H1 (cell line): ENCODE data around the gene ANGPTL4. TPM values are rescaled to one million over a fixed set of nuclear protein-coding genes. Genes with fewer than 3 reads are reported as not detected.

Experiments
- CTCF ChIA-PET: fragments of 300-600 bp; sonication (Branson Sonifier 250); formaldehyde crosslinking; loops from one replicate; lab custom pipeline; 2021; ENCODE audit not compliant: partially characterized antibody; lab: Charles Lee
- POLR2A ChIA-PET: fragments of 300-600 bp; sonication (Branson Sonifier 250); formaldehyde crosslinking; loops from one replicate; lab custom pipeline; 2021; ENCODE audit warnings: inconsistent platforms; ENCODE audit not compliant: partially characterized antibody; lab: Charles Lee
- DNase-seq, 2 experiments: peaks; one replicate each; pipeline versions ENCODE4 v3.0.0 to v3.0.0-alpha.2; 2010 to 2022; ENCODE audit warnings: low spot score in 2 of 2, low read depth in 1 of 2, mixed read lengths in 1 of 2
- FAIRE-seq: peaks from 2 replicates; lab custom pipeline; 2011; peaks lifted over from hg19 to GRCh38; lab: Jason Lieb, UNC
- H2AFZ ChIP-seq: 2 replicates; pipeline ENCODE4 v1.8.1; 2012; ENCODE audit warnings: low read length, inconsistent platforms
- H2AK5ac ChIP-seq: 2 replicates; pipeline ENCODE4 v1.6.1; 2013; ENCODE audit warnings: low read depth, low read length
- H2BK120ac ChIP-seq: replicated peaks from 2 replicates; pipeline ENCODE3; 2013; ENCODE audit warnings: low read depth, low read length, inconsistent platforms
- H2BK12ac ChIP-seq: 2 replicates; pipeline ENCODE4 v1.6.1; 2013; ENCODE audit warnings: low read depth, low read length
- H2BK15ac ChIP-seq: 2 replicates; pipeline ENCODE4 v1.6.1; 2013; ENCODE audit warnings: low read length
- H2BK20ac ChIP-seq: 2 replicates; pipeline ENCODE4 v1.6.1; 2013; ENCODE audit warnings: low read length
- H2BK5ac ChIP-seq: 2 replicates; pipeline ENCODE4 v1.6.1; 2013; ENCODE audit warnings: low read depth, low read length
- H3K14ac ChIP-seq: 2 replicates; pipeline ENCODE4 v1.6.1; 2013; ENCODE audit warnings: inconsistent platforms; ENCODE audit not compliant: insufficient read length
- H3K18ac ChIP-seq: 2 replicates; pipeline ENCODE4 v1.6.1; 2013; ENCODE audit warnings: low read length; ENCODE audit errors: extremely low read depth
- H3K23ac ChIP-seq: 2 replicates; pipeline ENCODE4 v1.6.1; 2013; ENCODE audit warnings: inconsistent platforms; ENCODE audit not compliant: insufficient read length
- H3K23me2 ChIP-seq: 2 replicates; pipeline ENCODE4 v1.6.1; 2013; ENCODE audit warnings: low read depth, low read length
- H3K27ac ChIP-seq: 2 replicates; pipeline ENCODE4 v1.6.1; 2011; ENCODE audit warnings: low read depth, low read length, inconsistent platforms
- H3K27me3 ChIP-seq, 4 experiments: replicated peaks in 1 of 4; 1 replicate in 1 of 4; 2 replicates in 3 of 4; pipeline versions ENCODE4 v1.6.1 to v1.8.1; 2011 to 2013; ENCODE audit warnings: low read length in 3 of 4, mild to moderate bottlenecking in 3 of 4, inconsistent platforms in 2 of 4, mixed read lengths in 2 of 4, moderate library complexity in 1 of 4; ENCODE audit not compliant: control insufficient read depth in 3 of 4, insufficient read depth in 3 of 4; ENCODE audit errors: extremely low read depth in 1 of 4
- H3K36me3 ChIP-seq, 4 experiments: 2 replicates each; pipeline versions ENCODE4 v1.6.1 to v1.8.1; 2011 to 2013; ENCODE audit warnings: mild to moderate bottlenecking in 4 of 4, low read length in 3 of 4, moderate library complexity in 2 of 4, control low read depth in 1 of 4, inconsistent platforms in 1 of 4; ENCODE audit not compliant: insufficient read depth in 4 of 4, control insufficient read depth in 2 of 4
- H3K4ac ChIP-seq: replicated peaks from 2 replicates; pipeline ENCODE3; 2013; ENCODE audit warnings: low read length, low read depth, mixed read lengths, inconsistent platforms; ENCODE audit not compliant: insufficient read length
- H3K4me1 ChIP-seq, 4 experiments: replicated peaks in 1 of 4; 1 replicate in 1 of 4; 2 replicates in 3 of 4; pipeline versions ENCODE4 v1.6.1 to v1.8.1; 2011 to 2013; ENCODE audit warnings: low read length in 3 of 4, inconsistent platforms in 2 of 4, mixed read lengths in 1 of 4; ENCODE audit not compliant: insufficient read depth in 4 of 4, control insufficient read depth in 3 of 4
- H3K4me2 ChIP-seq, 2 experiments: 2 replicates each; pipeline versions ENCODE4 v1.6.1 to v1.8.1; 2011 to 2013; ENCODE audit warnings: low read depth in 2 of 2, low read length in 2 of 2, control low read depth in 1 of 2, inconsistent platforms in 1 of 2, mild to moderate bottlenecking in 1 of 2; ENCODE audit not compliant: insufficient read depth in 1 of 2
- H3K4me3 ChIP-seq, 4 experiments: fragments of 200-600, 300-600 bp in 1 of 4; sonication (generic), shearing (Covaris generic), sonication (Bioruptor Twin) in 1 of 4; 2 replicates each; pipeline versions ENCODE4 v1.5.1 to v1.8.1; 2011 to 2016; ENCODE audit warnings: low read length in 4 of 4, low read depth in 3 of 4, control low read depth in 2 of 4, inconsistent platforms in 2 of 4, mild to moderate bottlenecking in 2 of 4, mixed read lengths in 1 of 4, moderate library complexity in 1 of 4; ENCODE audit not compliant: insufficient read depth in 2 of 4; ENCODE audit errors: extremely low read depth in 1 of 4
- H3K56ac ChIP-seq: replicated peaks from 2 replicates; pipeline ENCODE3; 2013; ENCODE audit warnings: low read depth, mild to moderate bottlenecking, mixed read lengths, low read length, inconsistent platforms; ENCODE audit not compliant: insufficient read length
- H3K79me1 ChIP-seq: 2 replicates; pipeline ENCODE4 v1.6.1; 2013; ENCODE audit warnings: low read depth, low read length, control low read depth
- H3K79me2 ChIP-seq, 2 experiments: 2 replicates each; pipeline versions ENCODE4 v1.6.1 to v1.8.1; 2012 to 2013; ENCODE audit warnings: low read length in 2 of 2, mild to moderate bottlenecking in 2 of 2, inconsistent platforms in 1 of 2; ENCODE audit not compliant: insufficient read depth in 2 of 2, control insufficient read depth in 1 of 2
- H3K9ac ChIP-seq, 4 experiments: replicated peaks in 1 of 4; 1 replicate in 1 of 4; 2 replicates in 3 of 4; pipeline versions ENCODE4 v1.6.1 to v1.8.1; 2011 to 2013; ENCODE audit warnings: low read depth in 3 of 4, low read length in 3 of 4, control low read depth in 2 of 4, mild to moderate bottlenecking in 2 of 4, moderate library complexity in 2 of 4, inconsistent platforms in 1 of 4; ENCODE audit errors: extremely low read depth in 1 of 4
- H3K9me3 ChIP-seq, 2 experiments: 2 replicates each; pipeline versions ENCODE4 v1.6.1 to v1.8.1; 2012 to 2013; ENCODE audit warnings: mild to moderate bottlenecking in 2 of 2, moderate library complexity in 2 of 2, control low read depth in 1 of 2, inconsistent platforms in 1 of 2, low read depth in 1 of 2, low read length in 1 of 2, mixed read lengths in 1 of 2; ENCODE audit not compliant: insufficient read depth in 2 of 2
- H4K20me1 ChIP-seq, 2 experiments: replicated peaks in 1 of 2; 2 replicates each; pipeline versions ENCODE3 to v1.8.1; 2011 to 2013; ENCODE audit warnings: inconsistent platforms in 2 of 2, low read length in 2 of 2, mild to moderate bottlenecking in 1 of 2; ENCODE audit not compliant: insufficient read depth in 2 of 2, control insufficient read depth in 1 of 2
- H4K5ac ChIP-seq: 2 replicates; pipeline ENCODE4 v1.6.1; 2013; ENCODE audit warnings: low read length, low read depth, mixed read lengths, inconsistent platforms; ENCODE audit not compliant: insufficient read length
- H4K8ac ChIP-seq: 2 replicates; pipeline ENCODE4 v1.8.0; 2013; ENCODE audit warnings: mild to moderate bottlenecking, moderate library complexity, low read length, inconsistent platforms; ENCODE audit not compliant: insufficient read depth; ENCODE audit errors: extremely low read depth
- H4K91ac ChIP-seq: replicated peaks from 2 replicates; pipeline ENCODE3; 2013; ENCODE audit warnings: low read length, mixed read lengths, inconsistent platforms; ENCODE audit not compliant: insufficient read length
- CBX5 ChIP-seq: fragments of 300-800, 300-1000 bp; sonication (generic); IDR thresholded peaks from 2 replicates; pipeline ENCODE4 v1.7.1; 2016; ENCODE audit warnings: antibody characterized with exemption, low read length, low read depth
- EZH2 ChIP-seq: fragments of 200-600 bp; sonication (generic); IDR thresholded peaks from 2 replicates; pipeline ENCODE4 v1.7.1; 2012; ENCODE audit warnings: low read depth, mild to moderate bottlenecking, moderate library complexity, low read length, inconsistent platforms; ENCODE audit not compliant: severe bottlenecking
- GTF2F1 ChIP-seq: IDR thresholded peaks from 2 replicates; pipeline ENCODE4 v1.6.1; 2012; ENCODE audit warnings: low read depth, low read length, improper control_type of control experiment, borderline replicate concordance
- HDAC6 ChIP-seq: IDR thresholded peaks from one replicate; pipeline ENCODE4 v1.7.1; 2012; ENCODE audit warnings: low read depth, mild to moderate bottlenecking, inconsistent platforms, low read length, moderate library complexity
- NRF1 ChIP-seq: IDR thresholded peaks from 2 replicates; pipeline ENCODE4 v1.6.1; 2011; ENCODE audit warnings: mild to moderate bottlenecking, low read depth, low read length, improper control_type of control experiment
- RBBP5 ChIP-seq: IDR thresholded peaks from 2 replicates; pipeline ENCODE4 v1.7.1; 2012; ENCODE audit warnings: low read depth, mild to moderate bottlenecking, inconsistent platforms, low read length, moderate library complexity, borderline replicate concordance
- RNF2 ChIP-seq: fragments of 200-900, 300-1000 bp; sonication (generic); IDR thresholded peaks from 2 replicates; pipeline ENCODE4 v1.7.1; 2016; ENCODE audit warnings: borderline replicate concordance, low read depth, mild to moderate bottlenecking, antibody characterized with exemption, low read length; ENCODE audit not compliant: poor library complexity, severe bottlenecking; ENCODE audit errors: missing control alignments
- TAF7 ChIP-seq: optimal IDR thresholded peaks from 2 replicates; pipeline ENCODE3; 2011; ENCODE audit warnings: low read depth, mild to moderate bottlenecking, inconsistent platforms, low read length, moderate library complexity, borderline replicate concordance
- TBP ChIP-seq: IDR thresholded peaks from 2 replicates; pipeline ENCODE4 v1.6.1; 2011; ENCODE audit warnings: low read depth, low read length, improper control_type of control experiment
- WGBS, 2 experiments: shearing (Covaris generic) in 1 of 2; methylation state at CpG; one replicate each; pipeline versions ENCODE4 v1.1.6 to v1.1.7; 2013 to 2015; ENCODE audit warnings: low lambda C conversion rate in 2 of 2, mixed read lengths in 2 of 2, inconsistent platforms in 1 of 2, low coverage in 1 of 2, missing lambda C conversion rate in 1 of 2; ENCODE audit not compliant: insufficient replicate concordance in 2 of 2, insufficient coverage in 1 of 2, insufficient read length in 1 of 2; ENCODE audit errors: extremely low coverage in 1 of 2, missing lambda C conversion rate in 1 of 2; 5-methylcytosine and 5-hydroxymethylcytosine counted together
- polyA plus RNA-seq, 7 experiments: library from polyadenylated mRNA; depleted of rRNA in 3 of 7; stranded (reverse) in 5 of 7; unstranded in 2 of 7; fragments of >200 nt in 5 of 7; fragments of 200-250 nt in 2 of 7; gene quantifications; 1 replicate in 5 of 7; 2 replicates in 1 of 7; 4 replicates in 1 of 7; pipeline versions ENCODE4 v1.2.1 to v1.2.3, GENCODE V29; 2011 to 2013; ENCODE audit warnings: missing spikeins in 2 of 7, mixed read lengths in 2 of 7
- total RNA-seq: library from RNA; stranded (reverse); fragmentation: NEBNext Ultra II Directional; extraction: Animal tissue kit (Norgen Biotek cat#: 25700); gene quantifications from 2 replicates; pipeline ENCODE4 v1.2.1, GENCODE V29; 2021
- TF ChIP-seq, protein P1 (sequence below): IDR thresholded peaks from 2 replicates; pipeline ENCODE4 v1.6.1; 2011; ENCODE audit warnings: low read depth, mild to moderate bottlenecking, low read length; ENCODE audit not compliant: insufficient read depth

ANGPTL4 gene
- total and polyA plus RNA-seq, 2 of the 8 experiments (the other 6 are each of a cell fraction or from before 2014, with no cell fraction given), result 2.3 to 6.5 TPM

DNA sequence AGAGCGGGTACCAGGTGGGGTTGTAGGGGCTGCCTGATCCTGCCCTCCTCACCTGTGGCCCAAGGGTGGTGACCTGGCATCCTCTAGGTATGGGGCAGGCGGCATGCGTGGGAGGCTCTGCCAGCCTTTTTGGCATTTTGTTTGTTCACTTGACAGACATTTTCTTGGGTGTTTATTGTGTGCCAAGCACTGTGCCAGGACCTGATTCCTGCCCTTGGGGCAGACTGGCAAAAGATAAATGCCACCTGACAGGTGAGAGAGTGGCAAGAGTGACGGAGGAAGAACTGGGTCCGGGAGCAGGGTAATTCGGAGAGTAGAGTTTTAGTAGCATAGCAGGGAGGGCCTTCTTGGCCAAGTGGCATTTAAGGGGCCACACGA lies 32.2 kb downstream of the ANGPTL4 start:
- Histone ChIP-seq H3K4ac (no peak overlapping the region), H2BK5ac (no peak overlapping the region), H2BK20ac (no peak overlapping the region), H3K56ac (no peak overlapping the region), H3K27ac (no peak overlapping the region), H2AK5ac (no peak overlapping the region), H3K23me2 (no peaks in the 10 kb centered on the region), H3K4me3 (no peak overlapping the region), H4K8ac (no peak overlapping the region), H2BK12ac (no peak overlapping the region), H4K5ac (no peak overlapping the region), H3K9ac (no peak overlapping the region), H3K23ac (no peak overlapping the region), H3K36me3 (no peaks in the 10 kb centered on the region; a peak in 3 of 8 replicates), H4K91ac (no peak overlapping the region), H3K4me2 (no peak overlapping the region), H4K20me1 (peaks cover 8 to 36% of the 10 kb centered on the region in 2 experiments), H3K4me1 (peaks cover 0 to 6% (median 1%) of the 10 kb centered on the region in 4 experiments; a peak in 6 of 7 replicates), H3K14ac (no peak overlapping the region), H3K18ac (no peak overlapping the region), H3K79me1 (peaks cover 36% of the 10 kb centered on the region), H2AFZ (no peak overlapping the region), H2BK120ac (no peak overlapping the region), H2BK15ac (no peak overlapping the region), H3K9me3 (no peaks in the 10 kb centered on the region), H3K27me3 (no peaks in the 10 kb centered on the region), H3K79me2 (peaks cover 5 to 73% of the 10 kb centered on the region in 2 experiments)
- WGBS, 2 experiments, result 88% methylated on average over 7 of the region's 7 CpGs; no CpG with 5 or more reads in 1 of the 2 experiments
- CTCF ChIA-PET, result interaction anchor here (5.5 kb wide), 1 partner anchor 43 kb away, joined by 47 read pairs; no protein-coding TSS in a partner anchor
- TF ChIP-seq EZH2, result no peak
- TF ChIP-seq TAF7, result no peak
- TF ChIP-seq, protein P1, sequence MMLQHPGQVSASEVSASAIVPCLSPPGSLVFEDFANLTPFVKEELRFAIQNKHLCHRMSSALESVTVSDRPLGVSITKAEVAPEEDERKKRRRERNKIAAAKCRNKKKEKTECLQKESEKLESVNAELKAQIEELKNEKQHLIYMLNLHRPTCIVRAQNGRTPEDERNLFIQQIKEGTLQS, result no peak
- TF ChIP-seq CBX5, result no peak
- TF ChIP-seq RBBP5, result no peak
- no peak for TF ChIP-seq HDAC6
- no peak for TF ChIP-seq RNF2
- TF ChIP-seq NRF1, result no peak
- no peak for TF ChIP-seq TBP
- TF ChIP-seq GTF2F1, result no peak
- POLR2A ChIA-PET, result interaction anchor here (0.6 to 1.0 kb wide), 6 partner anchors 19 to 96 kb away, joined by 3 to 5 read pairs (median 3); partner anchors contain the start of genes ANGPTL4 and KANK3
- DNase-seq (no peak), FAIRE-seq (no peak)
